BLaER1 treated with 17β-estradiol and CSF1 and Interleukin-3, amounts not matched to agents 10 nM and 100 nM (cell line): Measurements from ENCODE around the gene HSFX3.
"Not testable (repeated sequence)": the region's sequence is repeated elsewhere in the genome, so short reads cannot be mapped to it uniquely, and the experiment has no call there.

Experiments
- H3K27ac ChIP-seq, 11 experiments: shearing (Covaris generic); formaldehyde crosslinking; 2 replicates each; pipeline ENCODE4 v1.8.1; 2022
- H3K27me3 ChIP-seq, 11 experiments: shearing (Covaris generic); formaldehyde crosslinking; 2 replicates each; pipeline ENCODE4 v1.8.1; 2022
- H3K36me3 ChIP-seq, 11 experiments: shearing (Covaris generic); formaldehyde crosslinking; 2 replicates each; pipeline ENCODE4 v1.8.1; 2022
- H3K4me1 ChIP-seq, 10 experiments: shearing (Covaris generic); formaldehyde crosslinking; 2 replicates each; pipeline ENCODE4 v1.8.1; 2022
- H3K4me2 ChIP-seq, 11 experiments: shearing (Covaris generic); formaldehyde crosslinking; 2 replicates each; pipeline ENCODE4 v1.8.1; 2022
- H3K4me3 ChIP-seq, 10 experiments: shearing (Covaris generic); formaldehyde crosslinking; 2 replicates each; pipeline ENCODE4 v1.8.1; 2022
- H3K9ac ChIP-seq, 11 experiments: shearing (Covaris generic); formaldehyde crosslinking; 2 replicates each; pipeline ENCODE4 v1.8.1; 2022
- H3K9me3 ChIP-seq, 11 experiments: shearing (Covaris generic); formaldehyde crosslinking; replicated peaks in 1 of 11; 2 replicates each; pipeline ENCODE4 v1.8.1; 2022
- H4K20me1 ChIP-seq, 11 experiments: shearing (Covaris generic); formaldehyde crosslinking; 2 replicates each; pipeline ENCODE4 v1.8.1; 2022
- Cebpa-rat ChIP-seq, 11 experiments: shearing (Covaris generic); IDR thresholded peaks; 2 replicates each; pipeline ENCODE4 v1.8.1; 2022

The HSFX3 gene

DNA sequence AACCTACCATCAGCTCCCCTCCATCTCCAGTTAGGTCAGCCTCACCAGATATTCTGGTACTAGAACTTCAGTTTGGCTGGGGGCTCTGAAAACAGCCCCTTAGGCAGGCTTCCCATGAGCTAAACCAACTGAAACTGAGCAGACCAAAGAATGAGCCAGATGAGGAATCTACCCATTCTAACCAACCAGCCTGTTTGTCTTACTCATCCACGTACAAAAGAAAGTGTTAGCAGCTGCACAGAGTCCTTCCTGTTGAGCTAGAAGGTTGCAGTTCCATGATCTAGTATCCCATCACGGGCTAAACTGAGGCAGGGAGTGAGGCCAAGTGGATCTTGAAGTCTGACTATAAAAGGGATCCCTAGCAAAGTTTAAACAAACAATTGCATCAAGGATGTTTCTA, 20.0 kb upstream of the HSFX3 start:
- no peak overlapping the region for H3K4me2 ChIP-seq
- no peaks in the 10 kb centered on the region for H3K36me3 ChIP-seq
- H3K4me3 ChIP-seq, result no peak overlapping the region
- H4K20me1 ChIP-seq, result no peaks in the 10 kb centered on the region
- H3K4me1 ChIP-seq, result peaks cover 0 to 8% (median 0%) of the 10 kb centered on the region in 10 experiments; a peak in 1 of 20 replicates
- H3K9me3 ChIP-seq, result 0 out of 22 replicates have a peak, but pooled peaks cover 0 to 1% (median 0%) of the 10 kb centered on the region in 11 experiments
- H3K9ac ChIP-seq, result no peak overlapping the region
- no peaks in the 10 kb centered on the region for H3K27me3 ChIP-seq
- H3K27ac ChIP-seq, result no peak overlapping the region
- TF ChIP-seq Cebpa-rat (IDR thresholded peaks at IDR 0.05), result no peak

- peaks cover 0 to 8% (median 0%) of the 10 kb centered on the region in 10 experiments; a peak in 1 of 20 replicates for H3K4me1 ChIP-seq
- no peaks in the 10 kb centered on the region for H3K27me3 ChIP-seq
- no peak overlapping the region for H3K4me2 ChIP-seq
- no peaks in the 10 kb centered on the region for H4K20me1 ChIP-seq
- no peak overlapping the region for H3K9ac ChIP-seq
- H3K27ac ChIP-seq, result no peak overlapping the region
- no peak overlapping the region for H3K4me3 ChIP-seq
- H3K9me3 ChIP-seq, result 0 out of 22 replicates have a peak, but pooled peaks cover 0 to 5% (median 0%) of the 10 kb centered on the region in 11 experiments
- H3K36me3 ChIP-seq, result no peaks in the 10 kb centered on the region
- TF ChIP-seq Cebpa-rat (IDR thresholded peaks at IDR 0.05), result no peak
These were observed 19.1 kb upstream of the HSFX3 start for GRCh38 chrX:149568701-149569296.

DNA sequence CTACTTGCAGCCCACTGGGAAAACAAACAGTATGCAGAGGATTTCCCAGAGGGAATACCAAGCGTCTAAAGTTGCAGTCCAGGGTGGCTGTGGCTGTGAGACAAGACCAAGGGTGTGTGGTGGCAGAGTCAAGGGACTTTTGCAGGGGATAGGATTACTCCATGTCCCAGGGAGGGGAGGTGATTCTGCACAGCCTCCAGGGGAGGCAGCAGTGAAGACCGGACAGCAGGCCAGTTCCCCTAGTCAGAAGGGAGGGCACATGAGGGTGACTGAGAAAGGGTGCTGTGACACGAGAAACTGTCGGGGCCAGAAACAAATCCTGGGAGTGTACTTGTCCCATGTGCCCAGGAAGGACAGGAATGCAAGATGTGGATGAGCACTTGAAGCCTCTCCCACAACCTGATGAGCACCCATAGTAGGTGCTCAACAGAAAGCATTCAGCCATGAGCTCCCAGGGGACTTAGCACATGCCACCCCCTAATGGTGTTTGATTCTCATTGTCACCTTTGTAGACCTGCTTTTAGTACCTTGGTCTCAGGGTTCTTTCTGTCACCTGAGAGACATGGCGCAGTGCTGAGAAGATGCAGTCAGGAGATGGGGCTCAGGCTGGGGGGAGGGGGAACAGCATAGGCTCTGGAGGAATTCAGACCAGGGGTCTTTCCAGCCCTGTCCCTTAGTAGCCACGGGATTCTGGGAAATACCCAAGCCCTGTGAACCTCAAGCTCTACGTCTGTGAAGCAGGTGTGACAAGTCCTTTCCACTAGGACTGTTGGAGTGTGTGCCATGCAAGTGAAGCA, 18.1 kb upstream of the HSFX3 start:
- Histone ChIP-seq H3K4me3 (no peak overlapping the region), H3K27ac (no peak overlapping the region), H3K9ac (no peak overlapping the region), H3K4me2 (no peak overlapping the region), H3K27me3 (no peaks in the 10 kb centered on the region), H3K9me3 (0 out of 22 replicates have a peak, but pooled peaks cover 0 to 5% (median 0%) of the 10 kb centered on the region in 11 experiments), H4K20me1 (no peaks in the 10 kb centered on the region), H3K36me3 (no peaks in the 10 kb centered on the region), H3K4me1 (peaks cover 0 to 8% (median 0%) of the 10 kb centered on the region in 10 experiments; a peak in 1 of 20 replicates)
- TF ChIP-seq Cebpa-rat (IDR thresholded peaks at IDR 0.05), result no peak

GRCh38 chrX:149563359-149563758, 13.6 kb upstream of the HSFX3 start:
- 0 out of 22 replicates have a peak, but pooled peaks cover 0 to 5% (median 0%) of the 10 kb centered on the region in 11 experiments for H3K9me3 ChIP-seq

DNA sequence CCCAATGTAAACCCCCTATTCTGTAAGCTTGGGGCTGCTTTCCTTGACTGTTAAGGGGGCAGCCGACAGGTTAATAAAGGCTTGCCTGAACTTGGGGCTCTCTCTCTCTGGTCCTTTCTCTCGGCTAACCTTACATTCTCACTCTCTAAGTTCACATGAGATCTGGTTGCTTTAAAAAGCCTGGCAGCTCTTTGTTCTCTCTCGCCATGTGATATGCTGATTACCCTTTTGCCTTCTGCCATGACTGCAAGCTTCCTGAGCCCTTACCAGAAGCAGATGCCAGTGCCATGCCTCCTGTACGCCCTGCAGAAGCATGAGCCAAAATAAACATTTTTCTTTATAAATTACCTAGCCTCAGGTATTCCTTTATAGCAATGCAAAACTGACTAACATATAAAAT, 5.5 kb upstream of the HSFX3 start:
- not testable (repeated sequence) for H3K36me3 ChIP-seq, H3K4me2 ChIP-seq, H3K9me3 ChIP-seq, H3K9ac ChIP-seq, H3K27ac ChIP-seq, H3K4me3 ChIP-seq, H3K27me3 ChIP-seq, H3K4me1 ChIP-seq, H4K20me1 ChIP-seq

More at GRCh38 chrX:149563359-149563758, 13.6 kb upstream of the HSFX3 start:
- H3K27me3 ChIP-seq, result no peaks in the 10 kb centered on the region
- peaks cover 0 to 8% (median 0%) of the 10 kb centered on the region in 10 experiments; a peak in 1 of 20 replicates for H3K4me1 ChIP-seq
- no peak overlapping the region for H3K4me3 ChIP-seq
- no peaks in the 10 kb centered on the region for H4K20me1 ChIP-seq
- no peak overlapping the region for H3K9ac ChIP-seq
- H3K36me3 ChIP-seq, result no peaks in the 10 kb centered on the region
- TF ChIP-seq Cebpa-rat (IDR thresholded peaks at IDR 0.05), result no peak
- H3K27ac ChIP-seq, result no peak overlapping the region
- H3K4me2 ChIP-seq, result no peak overlapping the region

GRCh38 chrX:149551939-149552248, 2.2 kb upstream of the HSFX3 start:
- H3K9ac ChIP-seq, H4K20me1 ChIP-seq, H3K4me1 ChIP-seq, H3K9me3 ChIP-seq, H3K36me3 ChIP-seq, H3K4me2 ChIP-seq, H3K27me3 ChIP-seq, H3K4me3 ChIP-seq, H3K27ac ChIP-seq: not testable (repeated sequence)

- H3K9me3 ChIP-seq, H3K9ac ChIP-seq, H3K27me3 ChIP-seq, H3K4me1 ChIP-seq, H3K4me2 ChIP-seq, H4K20me1 ChIP-seq, H3K27ac ChIP-seq, H3K4me3 ChIP-seq, H3K36me3 ChIP-seq: not testable (repeated sequence)
These were observed 1.7 kb upstream of the HSFX3 start for GRCh38 chrX:149551245-149551938.

GRCh38 chrX:149550454-149550853, 730 bp upstream of the HSFX3 start:
- not testable (repeated sequence) for H3K4me1 ChIP-seq, H4K20me1 ChIP-seq, H3K9me3 ChIP-seq, H3K27ac ChIP-seq, H3K27me3 ChIP-seq, H3K9ac ChIP-seq, H3K4me2 ChIP-seq, H3K4me3 ChIP-seq, H3K36me3 ChIP-seq

DNA sequence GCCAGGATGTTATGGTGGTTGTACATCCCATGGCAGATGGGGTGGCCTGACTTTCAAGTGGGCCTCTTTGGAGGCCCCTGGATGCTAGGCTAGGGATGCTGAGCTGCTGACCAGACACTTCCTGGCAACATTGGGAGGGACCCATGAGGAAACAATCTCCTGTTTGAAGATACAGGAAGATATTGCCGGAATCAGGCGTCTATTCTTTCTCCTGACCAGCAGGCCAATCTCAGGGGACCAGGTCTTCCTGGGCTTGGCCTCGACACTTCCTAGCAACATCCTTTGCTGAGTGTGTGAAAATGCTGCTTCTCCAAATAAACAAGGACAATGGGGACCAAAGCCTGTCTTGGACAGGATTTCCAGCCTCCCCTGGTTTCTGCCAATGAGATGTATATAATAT, 1.9 kb downstream of the HSFX3 start:
- H3K27ac ChIP-seq, H3K4me2 ChIP-seq, H3K4me1 ChIP-seq, H3K27me3 ChIP-seq, H3K9ac ChIP-seq, H3K4me3 ChIP-seq, H4K20me1 ChIP-seq, H3K9me3 ChIP-seq, H3K36me3 ChIP-seq: not testable (repeated sequence)

DNA sequence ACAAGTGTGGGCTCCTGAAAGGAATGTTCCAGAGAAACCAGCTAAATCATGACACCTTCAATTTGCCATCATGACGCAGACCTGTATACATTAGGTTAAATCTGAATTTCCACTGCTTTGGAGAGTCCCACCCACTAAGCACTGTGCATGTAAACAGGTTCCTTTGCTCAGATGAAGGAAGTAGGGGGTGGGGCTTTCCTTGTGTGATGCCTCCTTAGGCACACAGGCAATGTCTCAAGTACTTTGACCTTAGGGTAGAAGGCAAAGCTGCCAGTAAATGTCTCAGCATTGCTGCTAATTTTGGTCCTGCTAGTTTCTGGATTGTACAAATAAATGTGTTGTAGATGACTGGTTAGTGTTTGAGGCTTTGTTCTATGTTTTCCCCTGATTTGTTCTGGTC, 2.8 kb downstream of the HSFX3 start:
- H3K27ac ChIP-seq, H3K4me1 ChIP-seq, H3K27me3 ChIP-seq, H3K4me3 ChIP-seq, H3K36me3 ChIP-seq, H3K4me2 ChIP-seq, H3K9ac ChIP-seq, H4K20me1 ChIP-seq, H3K9me3 ChIP-seq: not testable (repeated sequence)

DNA sequence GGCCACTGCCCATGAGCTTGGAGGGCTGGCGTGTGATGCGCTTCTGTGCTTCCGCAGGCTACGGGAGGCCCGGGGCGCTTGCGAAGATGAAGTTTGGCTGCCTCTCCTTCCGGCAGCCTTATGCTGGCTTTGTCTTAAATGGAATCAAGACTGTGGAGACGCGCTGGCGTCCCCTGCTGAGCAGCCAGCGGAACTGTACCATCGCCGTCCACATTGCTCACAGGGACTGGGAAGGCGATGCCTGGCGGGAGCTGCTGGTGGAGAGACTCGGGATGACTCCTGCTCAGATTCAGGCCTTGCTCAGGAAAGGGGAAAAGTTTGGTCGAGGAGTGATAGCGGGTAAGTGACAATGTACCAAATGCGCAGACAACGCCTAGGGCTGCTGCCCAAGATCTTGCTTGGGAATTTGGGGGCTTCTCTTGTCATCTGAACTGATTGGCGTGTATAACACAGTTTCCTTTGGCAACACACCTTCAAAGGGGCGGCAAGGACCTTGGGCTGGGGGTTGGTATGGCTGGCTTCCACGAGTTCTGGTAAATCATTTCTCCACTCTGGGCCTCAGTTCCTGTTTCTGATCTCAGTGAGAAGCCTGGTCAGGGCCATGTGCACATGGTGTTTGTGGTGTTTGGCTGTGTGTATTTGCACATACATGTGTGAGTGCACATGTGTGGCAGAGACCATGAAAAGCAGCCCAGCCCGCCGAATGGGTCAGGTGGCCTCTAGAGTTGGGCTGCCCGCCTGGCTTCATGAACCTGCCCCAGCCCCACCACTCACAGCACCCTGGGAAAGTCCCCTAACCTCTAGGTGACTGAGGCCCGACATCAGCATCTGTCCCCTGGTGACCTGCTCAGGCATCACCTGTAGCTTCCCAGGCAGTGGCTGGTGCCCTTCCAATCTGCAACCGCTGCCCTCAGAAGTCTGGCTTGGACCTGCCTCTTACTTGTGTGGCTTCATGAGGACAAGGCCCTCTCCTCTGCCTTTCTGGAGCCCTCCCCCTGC, 3.9 kb downstream of the HSFX3 start:
- not testable (repeated sequence) for H3K9ac ChIP-seq, H3K36me3 ChIP-seq, H3K4me3 ChIP-seq, H3K27ac ChIP-seq, H3K9me3 ChIP-seq, H3K4me2 ChIP-seq, H3K4me1 ChIP-seq, H3K27me3 ChIP-seq, H4K20me1 ChIP-seq
